Endodermal cell (in vitro differentiated cells): ENCODE results near the gene TEX29. TPM values are rescaled to one million over a fixed set of nuclear protein-coding genes. Genes with fewer than 3 reads are reported as not detected.

Experiments used
- DNase-seq: peaks from one replicate; pipeline ENCODE4 v3.0.0-alpha.2; 2017
- H3K27ac ChIP-seq: 2 replicates; pipeline ENCODE4 v1.5.1; 2013; ENCODE audit warnings: mild to moderate bottlenecking, low read depth, low read length, moderate library complexity
- H3K27me3 ChIP-seq: 2 replicates; pipeline ENCODE4 v1.6.1; 2013; ENCODE audit warnings: mild to moderate bottlenecking, low read length, moderate library complexity; ENCODE audit not compliant: insufficient read depth, control insufficient read depth, poor library complexity, severe bottlenecking
- H3K36me3 ChIP-seq: 2 replicates; pipeline ENCODE4 v1.7.0; 2013; ENCODE audit warnings: mild to moderate bottlenecking, low read length, moderate library complexity; ENCODE audit not compliant: control insufficient read depth, insufficient read depth
- H3K4me1 ChIP-seq: one replicate; pipeline ENCODE4 v1.7.0; 2013; ENCODE audit warnings: low read length; ENCODE audit not compliant: control insufficient read depth, insufficient read depth
- H3K4me3 ChIP-seq: 2 replicates; pipeline ENCODE4 v1.5.1; 2013; ENCODE audit warnings: mild to moderate bottlenecking, low read length, moderate library complexity
- H3K9ac ChIP-seq: 2 replicates; pipeline ENCODE4 v1.6.1; 2013; ENCODE audit warnings: mild to moderate bottlenecking, low read length, moderate library complexity; ENCODE audit not compliant: poor library complexity, severe bottlenecking; ENCODE audit errors: extremely low read depth
- H3K9me3 ChIP-seq: 2 replicates; pipeline ENCODE4 v1.6.1; 2013; ENCODE audit warnings: mild to moderate bottlenecking, low read length, moderate library complexity; ENCODE audit not compliant: control insufficient read depth
- H3K27ac Mint-ChIP-seq: 2 replicates; pipeline ENCODE4 v1.8.0; 2020; ENCODE audit warnings: mixed read lengths
- H3K27me3 Mint-ChIP-seq: 2 replicates; pipeline ENCODE4 v1.8.0; 2021; ENCODE audit warnings: mild to moderate bottlenecking, mixed read lengths; ENCODE audit not compliant: insufficient read depth
- H3K36me3 Mint-ChIP-seq: 2 replicates; pipeline ENCODE4 v1.8.0; 2020; ENCODE audit warnings: low read depth, mixed read lengths
- H3K4me1 Mint-ChIP-seq: 2 replicates; pipeline ENCODE4 v1.8.0; 2020; ENCODE audit warnings: mixed read lengths
- H3K4me3 Mint-ChIP-seq: 2 replicates; pipeline ENCODE4 v1.8.0; 2020; ENCODE audit warnings: mild to moderate bottlenecking, moderate library complexity, mixed read lengths
- H3K9me3 Mint-ChIP-seq: 2 replicates; pipeline ENCODE4 v1.8.0; 2020; ENCODE audit warnings: mild to moderate bottlenecking, mixed read lengths
- CTCF ChIP-seq: fragments of 200-600 bp; sonication (generic); conservative IDR thresholded peaks from 2 replicates; pipeline ENCODE4 v1.5.0; 2021; ENCODE audit warnings: antibody characterized with exemption, mild to moderate bottlenecking
- WGBS, 2 experiments: methylation state at CpG; one replicate each; pipeline versions ENCODE4 v1.1.5 to v1.1.7; 2013; ENCODE audit warnings: missing lambda C conversion rate in 2 of 2, mixed read lengths in 1 of 2; ENCODE audit not compliant: insufficient coverage in 1 of 2, insufficient read length in 1 of 2; 5-methylcytosine and 5-hydroxymethylcytosine counted together
- total RNA-seq, 2 donors: library from RNA; stranded (reverse); fragmentation: NEBNext Ultra II Directional in 1 of 2; extraction: Animal tissue kit (Norgen Biotek cat#: 25700) in 1 of 2; gene quantifications; 2 replicates in 1 of 2; 3 replicates in 1 of 2; pipeline ENCODE4 v1.2.1, GENCODE V29; 2021

The TEX29 gene
- total RNA-seq, 2 donors from 2014 or later, result 0.69 TPM; not detected in 1

- Histone ChIP-seq H3K4me3 (no peak overlapping the region), H3K36me3 (no peaks in the 10 kb centered on the region), H3K4me1 (no peaks in the 10 kb centered on the region), H3K27ac (no peak overlapping the region), H3K9me3 (no peaks in the 10 kb centered on the region), H3K27me3 (no peaks in the 10 kb centered on the region), H3K9ac (no peak overlapping the region)
- no peaks in the 10 kb centered on the region for H3K9me3 Mint-ChIP-seq
- no peak overlapping the region for H3K27ac Mint-ChIP-seq
- TF ChIP-seq CTCF, result no peak
- H3K4me3 Mint-ChIP-seq, result no peak overlapping the region
- no peaks in the 10 kb centered on the region for H3K27me3 Mint-ChIP-seq
- H3K4me1 Mint-ChIP-seq, result no peaks in the 10 kb centered on the region
- no peaks in the 10 kb centered on the region for H3K36me3 Mint-ChIP-seq
- 93 to 94% methylated on average over 12 to 17 of the region's 17 CpGs for WGBS, 2 experiments
- DNase-seq, result peak; percentile 47
Observed at GRCh38 chr13:111323950-111324651, 3.7 kb downstream of the TEX29 start.

- Mint-ChIP-seq H3K27ac (no peak overlapping the region), H3K9me3 (no peaks in the 10 kb centered on the region), H3K27me3 (no peaks in the 10 kb centered on the region), H3K36me3 (no peaks in the 10 kb centered on the region), H3K4me1 (no peaks in the 10 kb centered on the region), H3K4me3 (no peak overlapping the region)
- H3K27me3 ChIP-seq, result no peaks in the 10 kb centered on the region
- H3K36me3 ChIP-seq, result no peaks in the 10 kb centered on the region
- 83 to 94% methylated on average over 8 to 14 of the region's 14 CpGs for WGBS, 2 experiments
- H3K9ac ChIP-seq, result no peak overlapping the region
- no peaks in the 10 kb centered on the region for H3K9me3 ChIP-seq
- no peak overlapping the region for H3K4me3 ChIP-seq
- DNase-seq, result no peak
- no peak for TF ChIP-seq CTCF
- no peaks in the 10 kb centered on the region for H3K4me1 ChIP-seq
- no peak overlapping the region for H3K27ac ChIP-seq
Observed at GRCh38 chr13:111324736-111325135, 4.3 kb downstream of the TEX29 start.

- Histone ChIP-seq H3K27ac (no peak overlapping the region), H3K27me3 (no peaks in the 10 kb centered on the region), H3K9me3 (no peaks in the 10 kb centered on the region), H3K36me3 (no peaks in the 10 kb centered on the region), H3K9ac (no peak overlapping the region), H3K4me1 (no peaks in the 10 kb centered on the region), H3K4me3 (no peak overlapping the region)
- no peak for TF ChIP-seq CTCF
- DNase-seq, result no peak
- no peak overlapping the region for H3K4me3 Mint-ChIP-seq
- no peak overlapping the region for H3K27ac Mint-ChIP-seq
- H3K36me3 Mint-ChIP-seq, result no peaks in the 10 kb centered on the region
- H3K9me3 Mint-ChIP-seq, result no peaks in the 10 kb centered on the region
- no peaks in the 10 kb centered on the region for H3K4me1 Mint-ChIP-seq
- WGBS, 2 experiments, result 93 to 94% methylated on average over 17 to 28 of the region's 28 CpGs
- H3K27me3 Mint-ChIP-seq, result no peaks in the 10 kb centered on the region
Observed at GRCh38 chr13:111325146-111325890, 4.9 kb downstream of the TEX29 start.
